Natural killer cell (primary cell): ENCODE measurements around the gene LOXL1. TPM values are rescaled to one million over a fixed set of nuclear protein-coding genes. Genes with fewer than 3 reads are reported as not detected.

ENCODE experiments used
- ATAC-seq, 3 donors: fragments of 150-1000 bp in 2 of 3; fragments of 200-7000 bp in 1 of 3; cut with Tn5 transposase; 1 replicate in 1 of 3; 2 replicates in 2 of 3; pipeline ENCODE4 v1.10.0; 2021; ENCODE audit warnings: mild to moderate bottlenecking in 2 of 3, moderate library complexity in 2 of 3
- DNase-seq, 2 donors: peaks; one replicate each; pipeline versions ENCODE4 v3.0.0 to v3.0.0-alpha.2; 2013 to 2021; ENCODE audit warnings: mixed read lengths in 1 of 2
- H3K27ac ChIP-seq: one replicate; pipeline ENCODE4 v1.5.1; 2013; ENCODE audit warnings: mild to moderate bottlenecking, low read length
- H3K27me3 ChIP-seq: one replicate; pipeline ENCODE4 v1.6.1; 2013; ENCODE audit warnings: low read length; ENCODE audit not compliant: control insufficient read depth, insufficient read depth
- H3K36me3 ChIP-seq: one replicate; pipeline ENCODE4 v1.6.1; 2013; ENCODE audit warnings: low read length; ENCODE audit not compliant: control insufficient read depth, insufficient read depth
- H3K4me1 ChIP-seq: one replicate; pipeline ENCODE4 v1.6.1; 2013; ENCODE audit warnings: low read length; ENCODE audit not compliant: control insufficient read depth, insufficient read depth
- H3K4me3 ChIP-seq: one replicate; pipeline ENCODE4 v1.5.1; 2013; ENCODE audit warnings: low read length
- H3K9me3 ChIP-seq: one replicate; pipeline ENCODE4 v1.6.1; 2013; ENCODE audit warnings: low read length; ENCODE audit not compliant: control insufficient read depth, insufficient read depth
- H3K27ac Mint-ChIP-seq, 2 donors: one replicate each; pipeline ENCODE4 v1.8.0; 2022; ENCODE audit warnings: mild to moderate bottlenecking in 2 of 2, mixed read lengths in 2 of 2, moderate library complexity in 1 of 2
- H3K27me3 Mint-ChIP-seq, 2 donors: one replicate each; pipeline ENCODE4 v1.8.0; 2022; ENCODE audit warnings: low read depth in 2 of 2, mixed read lengths in 2 of 2
- H3K36me3 Mint-ChIP-seq: one replicate; pipeline ENCODE4 v1.8.0; 2022; ENCODE audit warnings: mixed read lengths
- H3K4me1 Mint-ChIP-seq, 2 donors: one replicate each; pipeline ENCODE4 v1.8.0; 2022; ENCODE audit warnings: mixed read lengths in 2 of 2
- H3K4me3 Mint-ChIP-seq: one replicate; pipeline ENCODE4 v1.8.0; 2022; ENCODE audit warnings: mild to moderate bottlenecking, moderate library complexity, mixed read lengths
- H3K9me3 Mint-ChIP-seq, 2 donors: one replicate each; pipeline ENCODE4 v1.8.0; 2022; ENCODE audit warnings: mixed read lengths in 2 of 2
- CTCF ChIP-seq: fragments of 200-600 bp; IDR thresholded peaks from one replicate; pipeline ENCODE4 v1.8.0; 2022; ENCODE audit warnings: antibody characterized with exemption
- WGBS: methylation state at CpG from one replicate; pipeline ENCODE4 v1.1.7; 2013; ENCODE audit warnings: missing lambda C conversion rate; ENCODE audit not compliant: insufficient coverage; 5-methylcytosine and 5-hydroxymethylcytosine counted together
- intact Hi-C: fragments of 100-400 bp; cut with micrococcal nuclease; formaldehyde crosslinking; loops from one replicate; pipeline ENCODE4 v1.14.2; 2022
- total RNA-seq, 4 donors: library from RNA; stranded (reverse); fragments of 120-200 nt in 1 of 4; gene quantifications; one replicate each; pipeline versions ENCODE4 v1.2.3 to v1.2.4, GENCODE V29; 2013 to 2022

LOXL1 gene
- total RNA-seq, 3 donors from 2014 or later (not counting 1 experiment from before 2014, with no cell fraction given), result 1.1 to 1.4 (median 1.3) TPM

- Mint-ChIP-seq H3K4me1 (peaks cover 0 to 13% of the 10 kb centered on the region in 2 donors), H3K9me3 (no peaks in the 10 kb centered on the region), H3K27me3 (peaks cover 7 to 8% of the 10 kb centered on the region in 2 donors), H3K27ac (no peak overlapping the region), H3K4me3 (no peak overlapping the region), H3K36me3 (no peaks in the 10 kb centered on the region)
- intact Hi-C loops, result no loop called here
- no peak for TF ChIP-seq CTCF
- H3K4me3 ChIP-seq, result no peak overlapping the region
- ATAC-seq (no peak), DNase-seq (no peak)
- H3K36me3 ChIP-seq, result no peaks in the 10 kb centered on the region
- 71% methylated on average over 10 of the region's 10 CpGs for WGBS
- no peak overlapping the region for H3K27ac ChIP-seq
- no peaks in the 10 kb centered on the region for H3K27me3 ChIP-seq
- H3K9me3 ChIP-seq, result no peaks in the 10 kb centered on the region
- H3K4me1 ChIP-seq, result peaks cover 28% of the 10 kb centered on the region
Observed at GRCh38 chr15:73983211-73983727, 57.0 kb downstream of the LOXL1 start.

- Mint-ChIP-seq H3K36me3 (no peaks in the 10 kb centered on the region), H3K4me3 (no peak overlapping the region), H3K27me3 (peaks cover 3 to 7% of the 10 kb centered on the region in 2 donors), H3K4me1 (peaks cover 0 to 13% of the 10 kb centered on the region in 2 donors), H3K27ac (no peak overlapping the region), H3K9me3 (no peaks in the 10 kb centered on the region)
- DNase-seq (no peak), ATAC-seq (no peak)
- H3K27ac ChIP-seq, result no peak overlapping the region
- no peaks in the 10 kb centered on the region for H3K27me3 ChIP-seq
- TF ChIP-seq CTCF, result no peak
- H3K36me3 ChIP-seq, result no peaks in the 10 kb centered on the region
- peaks cover 28% of the 10 kb centered on the region for H3K4me1 ChIP-seq
- 97% methylated on average over 9 of the region's 9 CpGs for WGBS
- no peaks in the 10 kb centered on the region for H3K9me3 ChIP-seq
- no peak overlapping the region for H3K4me3 ChIP-seq
- intact Hi-C loops, result no loop called here
Observed at GRCh38 chr15:73983773-73984172, 57.5 kb downstream of the LOXL1 start.

GRCh38 chr15:73984208-73984979, 58.1 kb downstream of the LOXL1 start:
- no peak overlapping the region for H3K27ac ChIP-seq
- H3K36me3 ChIP-seq, result peaks cover 2% of the 10 kb centered on the region
- DNase-seq (no peak), ATAC-seq (no peak)
- Mint-ChIP-seq H3K9me3 (no peaks in the 10 kb centered on the region), H3K4me3 (no peak overlapping the region), H3K36me3 (no peaks in the 10 kb centered on the region), H3K4me1 (peaks cover 0 to 13% of the 10 kb centered on the region in 2 donors), H3K27ac (no peak overlapping the region), H3K27me3 (peaks cover 0 to 3% of the 10 kb centered on the region in 2 donors)
- H3K27me3 ChIP-seq, result no peaks in the 10 kb centered on the region
- 83% methylated on average over 11 of the region's 13 CpGs for WGBS
- H3K4me3 ChIP-seq, result no peak overlapping the region
- peaks cover 28% of the 10 kb centered on the region for H3K4me1 ChIP-seq
- intact Hi-C loops, result no loop called here
- H3K9me3 ChIP-seq, result no peaks in the 10 kb centered on the region
- no peak for TF ChIP-seq CTCF
